Iris pigment epithelial cell (primary cell): ENCODE data around the gene BDH2.

ENCODE experiments used
- DNase-seq: peaks from one replicate; pipeline ENCODE4 v3.0.0-alpha.2; 2011; ENCODE audit warnings: low read depth

BDH2 gene

DNA sequence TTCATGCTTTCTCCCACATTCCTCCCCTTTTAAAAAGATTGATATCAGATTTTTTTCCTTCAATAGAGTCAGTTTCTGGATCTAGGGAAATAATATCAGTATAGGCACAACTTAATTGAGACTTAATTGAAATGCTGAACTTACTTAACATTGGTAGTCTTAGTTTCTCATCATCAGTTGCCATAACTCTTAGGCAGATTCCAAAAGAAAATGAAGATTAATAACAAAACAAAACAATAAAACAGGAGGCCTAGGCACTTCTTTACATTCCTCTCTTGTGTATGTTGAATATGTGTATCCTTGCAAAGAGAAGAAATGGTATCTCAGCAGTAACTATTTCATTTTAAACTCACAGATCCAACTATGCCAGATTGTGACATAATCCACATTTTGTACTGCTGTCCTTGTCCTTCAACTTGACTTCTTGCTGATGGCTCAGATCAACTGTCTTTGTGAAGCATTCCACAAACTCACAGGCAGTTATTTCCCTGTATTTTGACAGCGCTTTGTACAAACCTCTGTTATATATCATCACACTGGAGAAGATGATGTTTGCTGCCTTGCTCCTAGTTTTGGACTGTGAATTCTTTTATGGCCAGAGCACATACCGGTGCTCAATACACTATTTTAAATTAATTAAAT lies 14.0 kb downstream of the BDH2 start:
- no peak for DNase-seq

- DNase-seq, result no peak
Observed at GRCh38 chr4:103079621-103080020, 20.0 kb downstream of the BDH2 start.

GRCh38 chr4:103076747-103077347 lies 22.8 kb downstream of the BDH2 start, which contains the start of gene SLC9B2:
Gene SLC9B2, minus strand, starts transcription at chr4:103076761. Its CDS starts 9,211 bp downstream, at chr4:103067550.
- no peak for DNase-seq

- DNase-seq, result peak; percentile 75
Observed at GRCh38 chr4:103075894-103076746, 23.5 kb downstream of the BDH2 start.

DNA sequence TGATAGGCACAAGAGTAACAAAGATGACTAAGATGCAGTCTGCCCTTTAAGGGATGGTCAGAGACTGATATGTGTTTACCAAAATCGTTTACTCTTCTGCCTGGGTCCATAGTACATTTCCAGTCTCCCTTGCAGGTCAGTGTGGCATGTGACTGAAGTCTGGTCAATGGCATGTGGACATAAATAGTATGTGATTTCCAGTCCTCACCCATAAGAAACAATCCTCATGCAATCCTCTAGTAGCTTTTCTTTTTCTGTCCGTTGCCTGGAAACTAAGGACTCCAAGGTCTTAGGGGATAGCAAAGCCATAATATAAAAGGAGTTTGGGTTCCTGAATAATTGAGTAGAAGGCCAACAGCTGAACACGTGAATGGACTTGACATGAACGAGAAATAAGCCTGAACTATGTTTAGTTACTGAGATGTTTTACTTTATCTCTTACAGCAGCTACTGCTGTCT lies 24.2 kb downstream of the BDH2 start:
- DNase-seq, result peak; percentile 45

DNA sequence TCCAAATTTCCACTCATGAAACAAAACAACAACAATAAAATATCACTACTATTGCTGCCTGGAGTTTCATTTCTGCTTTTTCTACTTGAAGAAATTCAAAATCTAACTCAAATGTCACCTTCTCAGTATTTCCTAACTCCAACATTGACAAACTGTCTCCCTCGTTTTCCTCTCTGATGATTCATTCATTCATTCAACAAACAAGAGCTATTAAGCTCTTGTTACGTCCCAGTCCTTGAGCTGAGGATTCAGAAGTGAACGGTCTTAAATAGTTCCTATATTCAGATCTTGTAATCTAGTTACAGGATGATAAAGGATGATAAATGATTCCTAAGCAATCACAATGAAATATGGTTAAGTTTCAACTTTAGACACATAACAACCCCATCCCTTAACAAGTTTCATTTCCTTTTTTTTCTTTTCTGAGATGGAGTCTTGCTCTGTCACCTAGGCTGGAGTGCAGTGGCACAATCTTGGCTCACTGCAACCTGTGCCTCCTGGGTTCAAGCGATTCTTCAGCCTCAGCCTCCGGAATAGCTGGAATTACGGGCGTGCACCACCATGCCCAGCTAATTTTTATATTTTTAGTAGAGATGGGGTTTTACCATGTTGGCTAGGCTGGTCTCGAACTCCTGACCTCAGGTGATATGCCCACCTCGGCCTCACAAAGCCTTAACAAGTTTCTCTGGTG lies 24.7 kb downstream of the BDH2 start:
- DNase-seq, result peak; percentile 83

DNA sequence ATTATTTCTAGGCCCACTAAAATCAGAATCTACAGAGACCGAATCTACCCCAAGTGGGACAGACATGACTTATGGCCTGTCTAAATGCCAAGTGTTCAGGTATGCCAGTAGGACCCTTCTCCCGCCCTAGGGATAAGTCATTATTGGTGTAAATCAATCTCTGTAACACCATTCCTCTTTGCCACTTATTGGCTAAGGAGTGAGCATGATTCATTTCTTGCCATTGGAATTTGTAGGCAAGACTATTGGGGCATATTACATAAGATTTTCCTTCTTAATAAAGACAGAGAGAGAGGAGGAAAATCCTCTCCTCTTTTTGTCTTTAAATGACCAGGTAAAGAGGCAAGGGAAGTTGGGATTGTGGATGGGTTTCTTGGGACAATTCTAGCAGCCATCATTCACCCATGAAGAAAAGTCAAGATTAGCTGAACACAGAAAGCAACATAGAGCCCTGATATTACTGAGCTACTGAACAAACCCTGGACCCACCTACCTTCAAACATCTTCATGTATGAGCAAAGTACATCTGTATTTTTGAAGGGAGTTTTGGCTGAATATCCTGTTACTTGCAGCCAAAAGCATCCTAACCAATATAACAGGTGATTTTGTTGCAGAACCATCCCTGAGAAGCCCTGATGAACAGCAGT lies 25.7 kb downstream of the BDH2 start:
- DNase-seq, result peak; percentile 26

DNA sequence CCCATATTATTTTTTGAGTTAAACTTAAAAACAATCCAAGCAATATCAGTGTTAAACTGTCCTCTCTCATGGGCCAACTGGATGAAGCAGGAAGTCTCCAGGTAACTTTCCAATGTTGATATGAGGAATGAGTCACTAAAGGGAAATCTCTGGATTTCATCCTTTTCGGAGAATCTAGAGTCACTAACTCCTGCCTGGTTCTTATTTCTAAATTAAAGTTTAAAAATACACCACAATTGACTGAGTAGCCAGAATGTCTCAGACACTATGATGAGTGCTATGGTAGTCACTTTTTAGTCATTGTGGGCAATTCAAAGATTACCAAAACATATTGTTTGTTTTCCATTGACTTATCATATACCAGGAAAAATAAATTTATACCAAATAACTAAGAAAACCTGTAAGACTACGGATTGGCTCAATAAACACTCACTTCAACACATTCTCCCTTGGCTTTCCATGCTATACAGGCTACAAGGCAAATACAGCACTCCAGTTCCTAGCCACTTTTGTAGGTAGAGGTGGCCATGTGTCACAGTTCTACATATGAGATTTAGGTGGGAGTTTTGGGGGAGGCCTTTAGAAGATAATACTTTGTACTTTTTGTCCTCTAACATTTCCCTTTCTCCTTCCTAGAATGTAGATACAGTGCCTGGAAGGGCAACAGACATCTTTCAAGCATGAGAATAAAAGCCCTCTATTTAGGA lies 31.6 kb downstream of the BDH2 start:
- no peak for DNase-seq

- no peak for DNase-seq
Observed at GRCh38 chr4:103060453-103061148, 39.0 kb downstream of the BDH2 start.

DNA sequence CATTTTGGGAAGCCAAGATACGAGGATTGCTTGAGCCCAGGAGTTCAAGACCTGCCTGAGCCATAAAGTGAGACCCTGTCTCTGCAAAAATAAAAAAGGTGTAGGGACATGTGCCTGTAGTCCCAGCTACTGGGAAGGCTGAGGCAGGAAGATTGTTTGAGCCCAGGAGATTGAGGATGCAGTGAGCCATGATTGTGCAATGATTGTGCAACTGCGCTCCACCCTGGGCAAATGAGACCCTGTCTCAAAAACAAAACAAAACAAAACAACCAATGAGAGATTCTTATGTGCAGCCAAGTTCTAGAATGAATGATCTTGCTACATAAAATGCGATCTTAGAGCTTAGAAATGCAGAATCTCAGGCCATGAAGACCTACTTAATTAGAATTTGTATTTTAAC lies 45.6 kb downstream of the BDH2 start:
- peak; percentile 4 for DNase-seq

GRCh38 chr4:103052779-103053178 lies 46.9 kb downstream of the BDH2 start:
- DNase-seq, result no peak

GRCh38 chr4:103052145-103052544 lies 47.5 kb downstream of the BDH2 start:
- DNase-seq, result no peak

DNA sequence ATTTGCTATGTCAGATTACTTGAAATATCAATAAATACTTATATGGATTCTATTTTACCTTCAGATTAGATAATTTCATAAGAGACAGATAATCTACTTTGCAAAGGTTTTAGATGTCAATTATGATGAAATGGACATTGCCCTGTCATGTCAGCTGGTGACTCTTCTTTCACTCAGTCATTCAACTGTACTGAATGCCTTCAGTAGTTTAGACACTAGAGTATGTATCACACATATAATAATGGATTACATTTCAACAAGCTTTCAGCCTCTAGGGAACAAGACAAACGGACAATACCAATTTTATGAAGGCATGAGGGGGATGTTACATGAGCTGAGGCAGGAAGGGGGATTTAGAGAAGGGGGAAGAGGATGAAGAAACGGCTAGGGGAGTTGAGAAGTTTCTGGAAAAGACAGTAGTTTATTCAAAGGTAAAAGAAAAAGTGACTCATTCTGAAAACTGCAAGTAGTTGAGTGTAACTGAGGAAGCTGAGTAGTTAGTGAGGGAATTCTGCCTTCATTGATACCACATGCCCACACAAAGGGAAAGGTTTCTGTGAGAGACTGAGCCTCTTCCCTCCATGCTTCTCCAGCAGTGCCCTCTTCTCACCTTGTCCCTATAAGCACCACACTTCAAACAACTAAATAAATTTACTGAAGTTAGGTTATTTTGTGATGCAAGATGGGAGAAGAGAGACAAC lies 48.7 kb downstream of the BDH2 start:
- peak; percentile 34 for DNase-seq

DNA sequence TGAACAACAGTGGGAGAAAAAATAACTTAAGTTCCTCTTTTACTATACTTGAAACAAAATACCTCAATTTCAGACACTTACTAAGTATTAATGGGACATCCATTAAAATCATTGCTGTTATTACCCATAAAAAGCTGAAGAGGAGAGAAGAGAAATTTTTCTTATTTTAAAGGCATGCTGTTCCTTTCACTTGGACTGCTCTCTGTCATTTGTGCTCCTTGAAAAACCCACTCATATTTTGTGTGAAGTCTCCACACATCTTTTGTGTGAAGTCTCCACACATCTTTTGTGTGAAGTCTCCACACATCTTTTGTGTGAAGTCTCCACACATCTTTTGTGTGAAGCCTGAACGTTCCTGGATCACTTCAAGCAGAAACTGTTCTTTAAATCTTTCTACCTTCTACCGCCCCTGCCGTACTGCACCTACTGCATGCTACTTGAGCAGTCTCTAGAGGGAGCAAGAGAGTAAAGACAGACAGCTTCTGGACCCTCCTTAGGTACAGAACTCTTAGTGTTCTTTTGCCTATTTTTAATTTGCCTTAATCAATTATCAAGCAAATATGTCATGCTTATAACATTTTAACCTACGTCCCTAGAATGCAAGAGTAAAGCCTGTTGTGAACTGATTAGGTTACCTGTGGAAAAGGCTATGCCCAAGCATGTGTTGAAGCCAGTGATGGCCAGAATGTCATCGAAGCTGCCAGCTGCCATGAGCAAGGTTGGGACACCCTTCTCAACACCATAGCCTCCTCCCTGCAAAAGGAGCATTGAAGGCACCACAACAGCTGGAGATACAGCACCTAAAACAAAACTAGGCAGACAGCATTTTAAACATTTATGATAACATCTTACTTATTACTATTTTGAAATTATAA lies 53.0 kb downstream of the BDH2 start:
- DNase-seq, result peak; percentile 53

DNA sequence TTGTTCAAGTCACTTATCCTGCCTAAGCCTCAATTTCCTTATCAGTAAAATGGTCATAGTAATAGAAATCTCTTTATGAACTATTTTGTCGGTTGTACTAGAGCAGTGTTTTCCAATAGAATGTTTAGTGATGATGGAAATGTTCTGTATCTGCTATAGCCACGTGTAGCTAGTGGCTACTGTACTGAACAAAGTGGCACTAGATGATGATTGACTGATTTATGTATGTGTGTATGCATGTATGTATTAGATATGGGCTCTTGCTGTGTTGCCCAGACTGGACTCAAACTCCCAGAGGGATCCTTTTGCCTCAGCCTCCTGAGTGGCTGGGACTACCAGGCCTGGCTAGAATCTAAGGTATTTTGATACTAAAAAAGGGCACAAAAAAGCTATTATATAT lies 55.5 kb downstream of the BDH2 start:
- no peak for DNase-seq

GRCh38 chr4:103036169-103036568 lies 63.5 kb downstream of the BDH2 start:
- DNase-seq, result no peak

DNA sequence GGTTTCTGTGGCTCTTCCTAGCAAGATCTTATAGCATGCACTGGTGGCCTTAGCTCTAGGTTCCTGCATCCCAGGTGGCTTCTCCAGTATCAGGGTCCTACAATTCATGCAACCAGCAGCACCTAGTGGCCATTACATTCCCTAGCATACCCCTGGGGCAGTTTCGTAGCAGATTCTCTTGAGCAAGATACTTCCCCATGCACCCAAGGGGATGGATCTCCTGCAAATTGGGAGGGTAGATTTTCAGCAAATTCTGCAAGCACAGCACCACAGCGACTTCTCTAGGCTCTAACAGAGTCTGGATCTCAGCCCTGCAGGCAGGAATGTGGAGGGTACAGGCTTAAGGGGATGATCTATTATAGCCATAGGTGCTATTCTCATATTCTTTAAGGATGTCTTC lies 67.1 kb downstream of the BDH2 start:
- DNase-seq, result peak; percentile 40

GRCh38 chr4:103030791-103031190 lies 68.8 kb downstream of the BDH2 start:
- no peak for DNase-seq

DNA sequence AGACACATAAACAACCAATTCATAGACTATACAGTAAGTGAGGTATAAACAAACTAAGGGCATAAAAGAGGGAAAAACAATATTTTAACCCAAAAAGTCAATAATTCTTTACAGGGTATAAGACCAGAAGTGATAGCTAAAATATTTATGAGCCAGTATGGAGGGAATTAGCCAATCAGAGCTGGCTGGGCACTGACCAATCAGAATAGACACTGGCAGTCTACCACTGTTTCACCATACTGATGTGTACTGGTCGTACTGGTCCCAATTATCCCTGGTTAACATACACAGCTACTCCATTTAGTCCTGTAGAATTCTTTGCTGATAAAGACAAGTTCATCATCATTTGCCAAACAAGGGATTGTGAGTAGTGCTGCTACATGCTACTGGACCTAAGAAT lies 70.3 kb downstream of the BDH2 start:
- no peak for DNase-seq
